Activated effector memory CD4-positive, alpha-beta T cell treated with anti-CD3 and anti-CD28 coated beads, Interleukin-2, amount 50 U/mL, for 16 hours (primary cell): Measurements from ENCODE around the gene TTLL4.

Experiments used
- DNase-seq: peaks from one replicate; pipeline ENCODE4 v3.0.0-alpha.2; 2020

Gene TTLL4

GRCh38 chr2:218713922-218714321, 3.3 kb downstream of the TTLL4 start:
- no peak for DNase-seq

GRCh38 chr2:218716070-218716469, 5.4 kb downstream of the TTLL4 start:
- DNase-seq = no peak

- DNase-seq = no peak
Measured at GRCh38 chr2:218717262-218717661, 6.6 kb downstream of the TTLL4 start.

GRCh38 chr2:218718058-218718457, 7.4 kb downstream of the TTLL4 start:
- no peak for DNase-seq

- DNase-seq = no peak
Measured at GRCh38 chr2:218719457-218719856, 8.8 kb downstream of the TTLL4 start.

- no peak for DNase-seq
Measured at GRCh38 chr2:218720048-218721041, 9.7 kb downstream of the TTLL4 start.

- no peak for DNase-seq
Measured at GRCh38 chr2:218721488-218721887, 10.9 kb downstream of the TTLL4 start.

- DNase-seq = no peak
Measured at GRCh38 chr2:218721934-218722333, 11.3 kb downstream of the TTLL4 start.

- DNase-seq = no peak
Measured at GRCh38 chr2:218722419-218722818, 11.8 kb downstream of the TTLL4 start.

- no peak for DNase-seq
Measured at GRCh38 chr2:218722876-218723785, 12.5 kb downstream of the TTLL4 start.

GRCh38 chr2:218726004-218726574, 15.5 kb downstream of the TTLL4 start:
- no peak for DNase-seq

GRCh38 chr2:218727502-218728165, 17.0 kb downstream of the TTLL4 start:
- no peak for DNase-seq

GRCh38 chr2:218729640-218730039, 19.0 kb downstream of the TTLL4 start:
- DNase-seq = no peak

- DNase-seq = no peak
Measured at GRCh38 chr2:218732052-218732760, 21.6 kb downstream of the TTLL4 start.

GRCh38 chr2:218732761-218733158, 22.1 kb downstream of the TTLL4 start:
- no peak for DNase-seq

- no peak for DNase-seq
Measured at GRCh38 chr2:218733171-218734021, 22.8 kb downstream of the TTLL4 start.

- DNase-seq = no peak
Measured at GRCh38 chr2:218734190-218734975, 23.7 kb downstream of the TTLL4 start.

- DNase-seq = no peak
Measured at GRCh38 chr2:218736531-218736930, 25.9 kb downstream of the TTLL4 start.

GRCh38 chr2:218743068-218743467, 32.4 kb downstream of the TTLL4 start:
- no peak for DNase-seq

GRCh38 chr2:218744615-218745014, 34.0 kb downstream of the TTLL4 start:
- DNase-seq = no peak
